ENCODE data around the gene TMEM138.

TMEM138 gene

DNA sequence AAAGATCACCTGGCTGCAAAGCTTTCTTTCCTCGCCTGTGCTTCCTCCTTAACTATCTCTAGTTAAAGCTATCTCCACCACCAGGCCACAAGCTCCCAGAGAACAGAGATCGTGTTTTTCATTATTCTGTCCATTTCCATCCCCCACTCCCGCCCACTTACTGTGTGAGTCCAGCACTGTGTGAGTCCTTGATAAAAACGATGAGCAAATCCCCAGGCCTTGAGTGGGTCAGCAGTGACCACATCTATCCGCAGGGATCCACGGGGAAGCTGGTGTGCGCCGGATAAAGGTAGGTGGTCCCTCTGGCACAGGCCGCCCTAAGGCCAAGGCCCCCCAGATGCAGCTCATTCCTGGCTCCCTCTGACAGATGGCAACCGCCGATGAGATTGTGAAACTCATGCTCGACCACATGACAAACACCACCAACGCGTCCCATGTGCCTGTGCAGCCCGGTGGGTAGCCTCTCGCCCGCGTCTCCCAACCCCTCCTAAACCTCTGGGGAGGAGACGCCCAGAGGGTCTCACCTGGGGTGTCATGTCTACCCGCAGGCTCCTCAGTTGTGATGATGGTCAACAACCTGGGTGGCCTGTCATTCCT lies 19.9 kb upstream of the TMEM138 start:
- no peak for DNase-seq (ENCODE audit: low spot score)

DNA sequence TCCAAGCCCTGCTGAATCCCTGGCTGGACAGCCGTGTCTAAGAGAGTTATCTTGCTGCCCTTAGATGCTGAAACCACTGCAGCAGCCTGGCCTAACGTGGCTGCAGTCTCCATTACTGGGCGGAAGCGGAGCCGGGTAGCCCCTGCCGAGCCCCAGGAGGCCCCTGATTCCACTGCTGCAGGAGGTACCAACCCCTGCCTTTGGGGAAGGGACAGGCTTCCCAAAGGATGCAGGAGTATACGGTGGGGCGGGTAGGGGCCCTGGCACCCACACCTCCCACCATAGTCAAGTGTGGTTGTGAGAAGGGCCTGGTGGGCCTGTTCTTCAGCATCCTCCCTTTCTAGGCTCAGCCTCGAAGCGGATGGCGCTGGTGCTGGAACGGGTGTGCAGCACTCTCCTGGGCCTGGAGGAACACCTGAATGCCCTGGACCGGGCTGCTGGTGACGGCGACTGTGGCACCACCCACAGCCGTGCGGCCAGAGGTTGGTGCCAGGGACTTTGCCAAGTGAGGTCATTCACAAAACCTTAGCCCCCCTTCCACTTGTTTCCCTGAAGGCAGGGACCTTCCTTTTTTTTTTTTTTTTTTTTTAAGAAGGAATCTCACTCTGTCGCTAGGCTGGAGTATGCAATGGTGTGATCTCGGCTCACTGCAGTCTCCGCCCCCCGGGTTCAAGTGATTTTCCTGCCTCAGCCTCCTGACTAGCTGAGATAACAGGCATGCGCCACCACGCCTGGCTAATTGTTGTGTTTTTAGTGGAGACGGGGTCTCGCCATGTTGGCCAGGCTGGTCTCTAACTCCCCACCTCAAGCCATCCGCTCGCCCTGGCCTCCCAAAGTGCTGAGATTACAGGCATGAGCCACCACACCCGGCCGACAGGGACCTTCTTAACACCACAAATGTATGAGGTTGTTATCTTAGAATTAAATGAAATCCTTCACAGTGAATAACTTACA lies 18.1 kb upstream of the TMEM138 start:
- no peak for DNase-seq (ENCODE audit: low spot score)

DNA sequence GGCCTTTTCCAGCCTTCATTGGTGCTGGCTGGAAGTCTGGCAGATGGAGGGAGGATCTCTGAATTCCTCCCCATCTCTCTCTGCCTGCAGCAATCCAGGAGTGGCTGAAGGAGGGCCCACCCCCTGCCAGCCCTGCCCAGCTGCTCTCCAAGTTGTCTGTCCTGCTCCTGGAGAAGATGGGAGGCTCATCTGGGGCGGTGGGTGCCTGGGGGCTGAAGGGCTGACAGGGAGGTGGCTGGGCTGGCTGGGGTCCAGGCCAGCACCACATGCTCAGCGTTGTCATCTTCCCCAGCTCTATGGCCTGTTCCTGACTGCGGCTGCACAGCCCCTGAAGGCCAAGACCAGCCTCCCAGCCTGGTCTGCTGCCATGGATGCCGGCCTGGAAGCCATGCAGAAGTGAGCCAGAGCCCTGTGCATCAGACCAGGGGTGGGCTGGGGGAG lies 17.0 kb upstream of the TMEM138 start:
- no peak for DNase-seq (ENCODE audit: low spot score)

DNA sequence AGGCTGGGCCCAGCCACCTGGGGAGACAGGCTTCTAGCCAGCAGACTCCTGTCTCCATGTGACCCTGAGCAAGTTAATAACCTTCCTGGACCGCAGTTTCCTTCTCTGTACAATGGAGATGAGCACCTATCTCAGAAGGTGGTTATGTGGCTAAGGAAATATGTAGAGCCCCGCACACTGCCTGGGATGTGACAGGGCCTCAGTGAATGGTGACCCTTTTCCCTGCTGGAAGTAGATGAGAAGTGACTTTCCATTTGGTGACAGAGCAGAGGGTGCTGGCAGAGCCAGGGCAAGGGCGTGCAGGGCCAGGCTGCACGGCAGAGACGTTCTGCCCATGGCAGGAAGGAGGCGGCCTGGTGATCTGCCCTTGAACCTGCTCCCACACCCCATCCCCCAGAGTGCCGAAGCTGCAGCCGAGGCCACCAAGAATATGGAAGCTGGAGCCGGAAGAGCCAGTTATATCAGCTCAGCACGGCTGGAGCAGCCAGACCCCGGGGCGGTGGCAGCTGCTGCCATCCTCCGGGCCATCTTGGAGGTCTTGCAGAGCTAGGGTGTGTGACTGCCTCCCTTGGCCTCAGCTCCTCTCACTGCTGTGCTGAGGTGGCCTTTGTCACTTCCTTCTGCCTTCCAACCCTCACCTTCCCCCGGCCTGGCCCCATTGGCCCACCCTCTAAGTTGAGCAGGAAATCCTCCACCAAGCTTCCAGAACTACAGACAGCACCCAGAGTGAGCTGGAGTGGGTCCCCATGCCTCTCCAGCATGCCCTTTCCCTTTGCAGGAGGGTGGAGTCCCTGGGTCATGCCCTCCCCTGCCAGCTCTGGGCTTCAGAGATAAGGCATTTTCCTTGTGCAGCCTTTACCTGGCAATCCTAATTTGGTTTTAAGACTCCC lies 16.0 kb upstream of the TMEM138 start:
- DNase-seq (ENCODE audit: low spot score) = no peak

DNA sequence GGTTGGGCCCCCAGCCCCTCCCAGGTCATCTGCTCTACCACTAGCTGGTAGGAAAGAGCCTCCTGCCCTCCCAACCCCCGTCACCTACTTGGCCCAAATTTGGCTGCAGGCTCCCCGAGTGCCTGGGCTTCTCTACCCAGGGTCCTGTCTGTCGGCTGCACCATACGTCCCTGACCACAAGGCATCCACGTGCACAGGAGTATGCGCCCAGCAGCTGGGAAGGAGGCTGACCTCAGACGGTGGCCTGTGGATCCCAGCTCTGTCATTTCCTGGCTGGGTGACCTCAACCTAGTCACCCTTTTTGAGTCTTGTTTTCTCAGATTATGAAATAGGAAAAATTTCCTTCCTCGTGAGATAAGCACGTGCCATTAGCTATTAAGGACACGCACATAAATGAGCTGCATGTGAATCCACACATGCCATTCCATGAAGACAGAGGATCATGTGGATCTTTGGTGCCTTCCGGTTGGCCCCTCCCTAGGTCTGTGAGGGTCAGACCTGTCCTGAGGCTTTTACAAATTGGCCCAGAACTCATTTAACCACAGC lies 14.2 kb upstream of the TMEM138 start:
- DNase-seq (ENCODE audit: low spot score) = no peak

DNA sequence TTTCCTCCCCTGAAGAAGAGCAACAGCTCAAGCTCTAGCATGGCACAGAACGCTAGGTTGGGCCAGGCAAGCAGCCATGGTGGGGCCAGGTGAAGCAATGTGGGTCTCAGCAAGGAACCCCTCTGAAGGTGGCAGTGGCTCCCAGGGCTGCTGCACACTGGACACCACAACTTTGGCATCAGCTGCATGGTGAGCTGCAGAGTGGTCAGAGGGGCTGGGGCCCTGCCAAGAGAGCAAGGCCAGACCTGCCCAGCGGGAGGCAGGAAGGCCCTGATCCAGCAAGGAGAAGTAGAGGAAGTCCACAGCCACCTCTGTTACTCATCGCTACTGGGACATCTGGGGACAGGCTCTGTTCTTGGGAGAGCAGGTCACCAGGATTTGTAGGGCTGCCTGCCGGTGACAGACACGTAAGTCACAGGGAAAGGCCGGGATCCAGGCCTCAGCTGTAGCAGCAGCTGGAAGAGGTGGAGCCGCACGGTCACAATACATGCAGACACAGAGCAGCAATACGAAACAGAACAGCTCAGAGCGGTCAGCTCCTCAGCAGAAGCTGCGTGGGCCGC lies 12.9 kb upstream of the TMEM138 start:
- no peak for DNase-seq (ENCODE audit: low spot score)

DNA sequence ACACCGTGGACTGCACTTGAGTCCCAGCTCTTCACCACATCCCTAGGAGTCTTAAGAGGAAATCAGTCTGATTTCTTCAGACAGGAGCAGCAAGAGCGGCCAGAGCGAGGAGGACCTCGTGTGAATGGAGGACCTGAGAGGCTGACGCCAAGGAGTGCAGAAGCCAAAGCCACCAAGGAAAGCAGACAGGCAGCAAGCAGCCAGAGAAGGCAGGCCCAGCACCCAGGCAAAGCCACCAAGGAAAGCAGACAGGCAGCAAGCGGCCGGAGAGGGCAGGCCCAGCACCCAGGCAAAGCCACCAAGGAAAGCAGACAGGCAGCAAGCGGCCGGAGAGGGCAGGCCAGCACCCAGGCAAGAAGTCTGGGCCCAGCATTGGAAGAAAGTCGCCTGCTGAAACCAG lies 12.3 kb upstream of the TMEM138 start:
- no peak for DNase-seq (ENCODE audit: low spot score)

DNA sequence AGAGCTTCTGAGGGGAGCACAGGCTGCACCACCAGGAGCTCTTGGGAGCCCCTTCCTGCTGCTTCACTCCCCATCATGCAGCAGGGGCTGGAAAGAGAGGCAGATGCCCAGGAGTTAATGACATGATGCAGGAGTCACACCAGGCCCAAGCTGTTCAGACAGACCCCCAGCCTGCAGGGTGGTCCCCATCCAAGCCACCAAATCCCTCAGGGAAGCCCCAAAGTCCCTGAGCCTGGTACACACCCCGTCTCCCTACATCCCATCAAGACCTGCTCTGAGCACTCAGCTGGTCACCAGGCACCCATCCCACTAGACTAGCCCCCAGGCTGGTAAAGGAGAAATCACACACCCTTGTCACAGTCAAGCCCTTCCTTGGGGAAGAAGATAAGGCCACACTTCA lies 11.8 kb upstream of the TMEM138 start:
- no peak for DNase-seq (ENCODE audit: low spot score)

DNA sequence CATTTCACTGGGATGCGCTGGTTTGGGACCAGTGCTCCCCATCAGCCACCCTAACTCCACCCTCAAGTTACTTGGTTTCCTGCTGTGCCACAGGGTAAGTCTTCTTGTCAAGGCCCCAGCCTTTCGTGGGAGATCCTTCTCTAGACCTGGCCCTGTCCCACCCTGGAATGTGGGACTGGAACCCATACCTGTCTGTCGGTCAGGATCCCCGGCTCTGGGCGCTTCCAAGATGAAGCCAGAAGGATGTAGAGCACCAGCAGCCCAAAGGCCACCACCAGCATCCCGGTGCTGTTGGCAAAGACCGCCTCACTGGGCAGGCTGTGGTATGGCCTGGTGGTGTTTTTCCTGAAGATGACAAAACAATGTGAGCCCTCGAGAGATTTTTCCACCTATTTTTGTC lies 11.4 kb upstream of the TMEM138 start:
- no peak for DNase-seq (ENCODE audit: low spot score)

DNA sequence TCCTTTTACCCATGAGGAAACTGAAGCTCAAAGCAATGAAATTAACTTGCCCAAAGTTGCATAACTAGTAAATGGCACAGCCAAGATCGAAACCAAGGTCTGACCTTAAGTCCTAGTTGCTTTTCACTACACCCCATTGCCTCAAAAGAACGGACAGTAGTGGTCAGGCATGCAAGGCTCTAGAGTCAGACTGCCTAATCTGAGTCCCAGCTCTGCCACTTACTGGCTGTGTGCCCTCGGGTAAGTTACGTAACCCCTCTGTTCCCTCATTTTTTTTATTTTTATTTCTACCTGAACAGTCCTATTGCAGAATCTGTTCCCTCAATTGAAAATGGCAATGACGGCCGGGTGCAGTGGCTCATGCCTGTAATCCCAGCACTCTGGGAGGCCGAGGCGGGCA lies 10.1 kb upstream of the TMEM138 start:
- no peak for DNase-seq (ENCODE audit: low spot score)

DNA sequence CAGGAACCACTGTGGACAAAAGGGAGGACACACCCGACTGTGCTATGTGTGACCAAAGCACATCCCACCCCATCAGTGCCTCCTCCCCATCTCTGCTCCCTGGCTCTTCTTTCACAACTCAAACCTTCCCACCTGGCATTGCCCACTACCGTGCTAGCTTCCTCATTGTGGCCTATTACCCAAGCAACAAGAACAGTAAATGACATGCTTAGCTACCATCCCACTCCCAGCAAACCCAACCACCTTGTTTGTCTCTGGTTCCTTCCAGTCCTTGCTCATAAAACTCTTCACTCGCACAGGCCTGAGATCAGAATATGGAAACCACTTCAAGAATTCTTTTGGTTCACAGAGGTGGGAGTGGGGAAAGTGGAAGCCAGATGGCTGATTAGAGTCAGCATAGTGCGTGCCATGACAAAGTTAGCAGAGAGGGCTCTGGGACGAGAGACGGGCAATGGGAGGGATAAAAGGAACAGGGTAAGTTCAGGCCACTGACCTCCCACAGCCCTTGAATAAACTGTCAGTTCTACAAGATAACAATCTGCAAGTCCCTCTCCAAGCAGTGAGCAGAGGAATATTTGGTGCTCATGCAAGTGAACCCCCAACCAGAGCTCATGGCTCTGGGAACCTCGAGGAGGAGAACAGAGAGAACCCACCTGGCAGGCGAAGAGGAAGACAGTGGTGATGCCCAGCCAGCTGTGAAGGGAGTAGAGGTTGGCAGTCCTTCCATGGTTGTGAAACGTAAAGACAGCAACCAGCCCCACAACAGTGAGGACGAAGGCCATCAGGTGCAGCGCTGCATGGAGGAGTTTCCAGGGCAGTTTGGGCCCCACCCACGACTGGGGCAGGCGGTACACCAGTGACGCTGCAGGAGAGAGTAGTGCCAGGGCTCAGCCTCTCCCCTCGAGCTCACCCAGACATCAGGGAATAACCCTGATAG lies 8.8 kb upstream of the TMEM138 start:
- no peak for DNase-seq (ENCODE audit: low spot score)

DNA sequence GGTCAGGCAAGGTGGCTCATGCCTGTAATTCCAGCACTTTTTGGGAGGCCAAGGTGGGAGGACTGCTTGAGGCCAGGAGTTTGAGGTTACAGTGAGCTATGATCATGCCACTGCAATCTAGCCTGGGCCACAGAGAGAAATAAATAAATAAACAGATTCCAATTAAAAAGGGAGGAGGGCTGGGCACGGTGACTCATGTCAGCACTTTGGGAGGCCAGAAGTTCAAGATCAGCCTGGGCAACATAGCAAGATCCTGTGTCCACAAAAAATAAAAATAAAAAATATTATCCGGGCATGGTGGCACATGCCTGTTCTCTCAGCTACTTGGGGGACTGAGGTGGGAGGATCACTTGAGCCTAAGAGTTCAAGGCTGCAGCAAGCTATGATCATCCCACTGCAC lies 8.0 kb upstream of the TMEM138 start:
- no peak for DNase-seq (ENCODE audit: low spot score)

DNA sequence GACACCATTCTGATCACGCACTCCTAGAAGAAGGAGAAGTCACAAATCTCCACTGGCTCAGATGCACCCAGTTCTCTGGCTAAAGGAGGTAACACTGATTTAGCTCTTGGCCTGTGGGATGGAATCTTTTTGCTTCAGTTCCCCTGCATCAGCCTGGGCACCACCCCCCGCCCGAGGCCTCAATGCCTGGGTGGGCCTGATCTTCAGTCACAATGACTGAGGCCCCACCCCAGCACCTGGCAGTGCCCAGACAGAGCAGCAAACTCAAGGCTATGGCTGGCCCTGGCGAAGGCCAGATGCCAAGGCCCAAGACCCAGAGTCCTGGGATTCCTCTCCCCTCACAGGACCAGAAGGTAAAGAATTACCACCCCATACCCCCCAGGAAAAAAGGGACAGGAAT lies 5.5 kb upstream of the TMEM138 start:
- DNase-seq (ENCODE audit: low spot score) = no peak

DNA sequence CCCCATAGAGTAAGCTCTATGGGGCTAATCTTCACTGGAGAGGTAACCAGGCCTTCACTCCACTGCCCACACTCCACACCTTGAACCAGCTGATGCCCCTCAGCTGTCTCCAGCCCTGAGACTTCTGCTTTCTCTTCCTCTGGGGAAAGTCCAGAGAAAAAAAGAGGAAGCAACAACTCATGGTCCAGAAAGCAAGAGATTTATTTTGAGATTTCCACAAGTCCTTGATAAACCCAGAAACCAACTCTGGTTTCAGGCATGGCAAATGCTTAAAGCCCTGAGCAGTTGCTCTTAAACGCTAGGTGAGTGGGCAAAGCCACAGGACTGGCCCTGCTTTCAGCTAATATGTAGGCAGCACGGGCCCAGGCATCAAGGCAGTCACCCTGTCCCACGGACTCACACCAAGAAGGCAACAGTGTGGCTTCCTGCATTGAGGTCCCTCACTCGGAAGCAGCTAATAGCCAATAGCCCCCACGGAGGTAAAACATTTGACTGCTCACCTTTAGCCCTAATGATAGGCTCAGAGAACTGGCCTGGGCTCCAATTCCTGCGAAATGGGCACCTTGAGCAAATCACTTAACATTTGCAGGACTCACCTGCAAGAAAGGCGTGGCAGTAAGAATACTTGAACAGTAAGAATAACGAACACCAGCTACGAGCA lies 4.8 kb upstream of the TMEM138 start:
- no peak for DNase-seq (ENCODE audit: low spot score)

DNA sequence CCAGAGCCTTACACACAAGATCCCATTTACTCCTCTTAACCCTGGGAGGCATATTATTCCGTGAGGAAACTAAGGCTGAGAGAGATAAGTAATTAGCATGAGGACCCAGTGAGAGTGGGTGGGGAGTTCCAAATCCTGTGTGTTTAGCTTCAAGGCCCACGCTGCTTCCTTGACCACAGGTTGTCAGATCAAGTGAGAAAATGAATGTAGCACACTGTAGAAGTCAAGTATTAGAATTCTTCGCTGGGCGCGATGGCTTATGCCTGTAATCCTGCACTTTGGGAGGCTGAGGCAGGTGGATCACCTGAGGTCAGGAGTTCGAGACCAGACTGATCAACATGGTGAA lies 4.3 kb upstream of the TMEM138 start:
- no peak for DNase-seq (ENCODE audit: low spot score)

DNA sequence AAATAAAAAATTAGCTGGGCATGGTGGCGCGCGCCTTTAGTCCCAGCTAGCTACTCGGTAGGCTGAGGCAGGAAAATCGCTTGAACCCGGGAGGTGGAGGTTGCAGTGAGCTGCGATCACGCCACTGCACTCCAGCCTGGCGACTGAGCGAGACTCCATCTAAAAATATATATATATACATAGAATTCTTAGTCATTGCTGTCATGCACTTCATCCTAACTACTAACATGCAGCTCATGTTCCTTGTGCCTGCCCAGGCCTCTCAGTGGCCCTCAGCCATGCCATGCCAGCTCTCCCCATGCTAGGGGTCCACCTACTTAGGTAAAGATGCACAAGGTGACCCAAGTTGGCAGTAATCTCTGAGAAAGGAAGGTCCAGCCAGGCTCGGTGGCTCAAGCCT lies 3.6 kb upstream of the TMEM138 start:
- no peak for DNase-seq (ENCODE audit: low spot score)

DNA sequence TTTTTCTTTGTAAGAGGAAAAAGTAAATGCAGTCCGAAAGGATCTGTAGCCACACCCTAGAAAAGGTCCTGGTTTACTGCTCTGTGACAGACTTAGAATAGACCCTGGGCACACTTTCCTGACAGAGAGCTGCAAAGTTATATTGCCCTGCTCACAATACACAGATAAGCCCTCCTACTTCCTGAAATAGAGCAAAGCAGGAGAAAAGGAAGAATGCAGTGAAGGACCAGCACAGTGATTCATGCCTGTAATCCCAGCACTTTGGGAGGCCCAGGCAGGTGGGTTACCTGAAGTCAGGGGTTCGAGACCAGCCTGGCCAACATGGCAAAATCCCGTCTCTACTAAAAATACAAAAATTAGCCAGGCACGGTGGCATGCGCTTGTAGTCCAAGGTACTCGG lies 2.7 kb upstream of the TMEM138 start:
- DNase-seq (ENCODE audit: low spot score) = no peak

DNA sequence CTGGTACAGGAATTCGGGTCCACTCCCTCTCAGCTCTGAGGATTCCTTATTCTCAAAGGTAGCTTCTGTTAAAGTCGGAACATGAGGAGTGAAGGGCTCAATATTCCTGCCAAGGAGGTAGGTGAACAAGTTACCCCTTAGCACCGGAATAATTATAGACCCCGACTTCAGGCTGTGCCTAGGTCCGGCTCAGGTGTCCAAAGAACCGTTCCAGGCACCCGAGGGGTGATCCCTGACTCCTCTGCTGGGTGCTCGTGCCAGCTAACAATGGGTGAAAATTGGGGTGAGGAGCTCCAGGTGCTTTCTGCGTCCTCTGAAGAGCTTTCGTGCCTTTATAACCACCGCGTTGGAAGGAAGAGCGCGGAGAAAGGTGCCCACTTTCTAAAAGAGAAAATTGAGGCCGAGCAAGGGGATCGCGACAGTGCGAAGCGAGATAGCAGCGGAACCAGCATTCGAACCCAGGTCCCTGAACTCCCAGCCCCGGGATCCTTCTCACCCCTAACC lies 885 bp upstream of the TMEM138 start:
- no peak for DNase-seq (ENCODE audit: low spot score)

DNA sequence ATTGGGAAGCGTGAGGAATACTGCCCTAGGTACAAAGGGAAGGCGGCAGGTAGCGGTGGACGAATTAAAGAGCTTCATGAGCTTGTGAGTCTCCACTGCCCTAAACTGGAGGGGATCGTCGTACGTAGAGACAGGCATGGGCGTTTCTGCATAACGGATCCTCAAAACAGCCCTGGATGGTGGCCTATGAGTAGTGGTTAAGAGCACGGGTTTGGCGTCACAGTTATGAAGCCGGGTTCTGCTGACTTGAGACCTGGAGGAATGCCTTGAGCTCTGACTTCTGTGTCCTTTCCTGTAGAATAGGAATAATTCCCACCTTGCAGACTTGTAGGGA lies 335 bp downstream of the TMEM138 start:
- DNase-seq (ENCODE audit: low spot score) = peak; percentile 17

DNA sequence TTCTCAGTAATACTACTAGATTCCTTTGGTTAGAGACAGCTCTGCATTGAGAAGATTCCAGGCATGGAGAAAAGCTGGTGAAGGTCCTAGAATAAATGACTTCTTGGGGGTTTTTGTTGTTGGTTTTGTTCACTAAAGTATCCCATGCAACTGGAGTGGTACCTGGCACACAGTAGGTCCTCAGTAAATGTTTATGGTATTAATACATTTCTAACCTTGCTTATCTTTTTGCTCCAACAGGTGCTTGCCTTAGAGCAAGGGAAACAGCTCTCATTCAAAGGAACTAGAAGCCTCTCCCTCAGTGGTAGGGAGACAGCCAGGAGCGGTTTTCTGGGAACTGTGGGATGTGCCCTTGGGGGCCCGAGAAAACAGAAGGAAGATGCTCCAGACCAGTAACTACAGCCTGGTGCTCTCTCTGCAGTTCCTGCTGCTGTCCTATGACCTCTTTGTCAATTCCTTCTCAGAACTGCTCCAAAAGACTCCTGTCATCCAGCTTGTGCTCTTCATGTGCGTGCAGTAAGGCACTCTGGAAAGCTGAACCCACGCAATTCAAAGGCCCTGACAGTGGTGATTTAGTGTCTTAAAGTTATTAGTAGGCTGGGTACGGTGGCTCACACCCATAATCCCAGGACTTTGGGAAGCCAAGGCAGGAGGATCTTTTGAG lies 2.0 kb downstream of the TMEM138 start:
- no peak for DNase-seq (ENCODE audit: low spot score)
